Measurements from ENCODE around the gene ATP6V1C2.

- TF ChIP-seq, protein P1, sequence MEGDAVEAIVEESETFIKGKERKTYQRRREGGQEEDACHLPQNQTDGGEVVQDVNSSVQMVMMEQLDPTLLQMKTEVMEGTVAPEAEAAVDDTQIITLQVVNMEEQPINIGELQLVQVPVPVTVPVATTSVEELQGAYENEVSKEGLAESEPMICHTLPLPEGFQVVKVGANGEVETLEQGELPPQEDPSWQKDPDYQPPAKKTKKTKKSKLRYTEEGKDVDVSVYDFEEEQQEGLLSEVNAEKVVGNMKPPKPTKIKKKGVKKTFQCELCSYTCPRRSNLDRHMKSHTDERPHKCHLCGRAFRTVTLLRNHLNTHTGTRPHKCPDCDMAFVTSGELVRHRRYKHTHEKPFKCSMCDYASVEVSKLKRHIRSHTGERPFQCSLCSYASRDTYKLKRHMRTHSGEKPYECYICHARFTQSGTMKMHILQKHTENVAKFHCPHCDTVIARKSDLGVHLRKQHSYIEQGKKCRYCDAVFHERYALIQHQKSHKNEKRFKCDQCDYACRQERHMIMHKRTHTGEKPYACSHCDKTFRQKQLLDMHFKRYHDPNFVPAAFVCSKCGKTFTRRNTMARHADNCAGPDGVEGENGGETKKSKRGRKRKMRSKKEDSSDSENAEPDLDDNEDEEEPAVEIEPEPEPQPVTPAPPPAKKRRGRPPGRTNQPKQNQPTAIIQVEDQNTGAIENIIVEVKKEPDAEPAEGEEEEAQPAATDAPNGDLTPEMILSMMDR (IDR thresholded peaks at IDR 0.05; ENCODE audit: extremely low read depth in 1 of 2, insufficient read depth in 1 of 2, low read depth in 1 of 2, low read length in 2 of 2): no peak
- TF ChIP-seq POLR2AphosphoS5 (IDR thresholded peaks at IDR 0.05; ENCODE audit: insufficient read depth, low read depth, low read length): no peak
Measured at GRCh38 chr2:10784719-10785118, 63.3 kb downstream of the ATP6V1C2 start.

All from endothelial cell of umbilical vein (primary cell).